Stimulated activated CD4-positive, alpha-beta T cell treated with anti-CD3 and anti-CD28 coated beads, Interleukin-2, amount 100 ng/mL, for 48 hours (primary cell): ENCODE measurements around the gene HBZ.
"Not testable (repeated sequence)": the region's sequence is repeated elsewhere in the genome, so short reads cannot be mapped to it uniquely, and the experiment has no call there.

Experiments used
- DNase-seq, 2 donors: peaks; one replicate each; pipeline ENCODE4 v3.0.0-alpha.2; 2020

Gene HBZ

GRCh38 chr16:138049-138417 is 14.4 kb upstream of the HBZ start:
- DNase-seq = peak; percentile 15 to 29

- no peak for DNase-seq
Measured at GRCh38 chr16:140175-140857, 12.1 kb upstream of the HBZ start.

GRCh38 chr16:142405-142967 is 10.0 kb upstream of the HBZ start:
- no peak for DNase-seq

GRCh38 chr16:143047-143446 is 9.4 kb upstream of the HBZ start:
- DNase-seq = no peak

- no peak for DNase-seq
Measured at GRCh38 chr16:143456-143855, 9.0 kb upstream of the HBZ start.

- DNase-seq = no peak
Measured at GRCh38 chr16:144797-145252, 7.6 kb upstream of the HBZ start.

GRCh38 chr16:146646-147045 is 5.8 kb upstream of the HBZ start:
- no peak for DNase-seq

- no peak for DNase-seq
Measured at GRCh38 chr16:149024-149660, 3.3 kb upstream of the HBZ start.

- not testable (repeated sequence) for DNase-seq
Measured at GRCh38 chr16:153129-153521, 681 bp downstream of the HBZ start.

GRCh38 chr16:153550-154216 is 1.2 kb downstream of the HBZ start:
- not testable (repeated sequence) for DNase-seq

- no peak for DNase-seq
Measured at GRCh38 chr16:154217-155030, 2.0 kb downstream of the HBZ start.

- DNase-seq = no peak
Measured at GRCh38 chr16:155031-155398, 2.6 kb downstream of the HBZ start.

GRCh38 chr16:159136-159849 is 6.8 kb downstream of the HBZ start:
- DNase-seq = no peak

GRCh38 chr16:160242-160641 is 7.8 kb downstream of the HBZ start:
- not testable (repeated sequence) for DNase-seq

GRCh38 chr16:160691-161190 is 8.3 kb downstream of the HBZ start:
- no peak for DNase-seq

- no peak for DNase-seq
Measured at GRCh38 chr16:162271-162991, 10.0 kb downstream of the HBZ start.

- DNase-seq = not testable (repeated sequence)
Measured at GRCh38 chr16:163139-163538, 10.7 kb downstream of the HBZ start.

- DNase-seq = not testable (repeated sequence)
Measured at GRCh38 chr16:163696-164095, 11.3 kb downstream of the HBZ start.

GRCh38 chr16:164134-164823 is 11.8 kb downstream of the HBZ start:
- DNase-seq = not testable (repeated sequence)

- no peak for DNase-seq
Measured at GRCh38 chr16:164827-165538, 12.5 kb downstream of the HBZ start.
